NCI-H1694 (cell line): ENCODE data around the gene DOK5.

Experiments used
- DNase-seq: peaks from one replicate; lab custom pipeline; 2025; lab: John Stamatoyannopoulos, UW

DOK5 gene

DNA sequence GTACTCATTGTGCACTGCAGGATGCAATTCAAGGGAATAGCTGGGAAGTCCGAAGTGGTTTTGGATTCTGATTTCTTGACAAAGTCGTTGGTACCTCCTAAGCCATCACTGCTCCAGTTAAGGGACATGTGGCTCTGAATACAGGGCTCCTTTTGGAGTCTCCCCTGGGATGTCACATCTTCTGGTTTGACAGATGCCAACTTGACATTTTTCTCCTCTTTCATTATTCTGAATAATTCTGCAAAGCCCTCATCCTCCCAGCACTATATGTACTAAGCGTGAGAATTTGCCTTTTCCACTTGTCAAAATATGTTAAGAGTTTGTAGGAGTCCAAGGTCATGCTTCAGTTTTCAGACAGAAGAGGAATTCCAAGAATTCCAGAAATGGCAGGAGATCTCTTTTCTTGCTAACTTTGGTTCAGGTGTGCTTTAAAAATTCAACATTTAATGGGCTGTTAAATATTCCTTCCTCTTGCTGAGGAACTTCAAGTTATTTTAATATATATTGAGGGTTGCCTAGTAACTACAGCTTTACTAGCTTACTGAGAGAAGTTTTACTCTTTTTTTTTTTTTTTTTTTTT is 38.7 kb downstream of the DOK5 start:
- DNase-seq: no peak

DNA sequence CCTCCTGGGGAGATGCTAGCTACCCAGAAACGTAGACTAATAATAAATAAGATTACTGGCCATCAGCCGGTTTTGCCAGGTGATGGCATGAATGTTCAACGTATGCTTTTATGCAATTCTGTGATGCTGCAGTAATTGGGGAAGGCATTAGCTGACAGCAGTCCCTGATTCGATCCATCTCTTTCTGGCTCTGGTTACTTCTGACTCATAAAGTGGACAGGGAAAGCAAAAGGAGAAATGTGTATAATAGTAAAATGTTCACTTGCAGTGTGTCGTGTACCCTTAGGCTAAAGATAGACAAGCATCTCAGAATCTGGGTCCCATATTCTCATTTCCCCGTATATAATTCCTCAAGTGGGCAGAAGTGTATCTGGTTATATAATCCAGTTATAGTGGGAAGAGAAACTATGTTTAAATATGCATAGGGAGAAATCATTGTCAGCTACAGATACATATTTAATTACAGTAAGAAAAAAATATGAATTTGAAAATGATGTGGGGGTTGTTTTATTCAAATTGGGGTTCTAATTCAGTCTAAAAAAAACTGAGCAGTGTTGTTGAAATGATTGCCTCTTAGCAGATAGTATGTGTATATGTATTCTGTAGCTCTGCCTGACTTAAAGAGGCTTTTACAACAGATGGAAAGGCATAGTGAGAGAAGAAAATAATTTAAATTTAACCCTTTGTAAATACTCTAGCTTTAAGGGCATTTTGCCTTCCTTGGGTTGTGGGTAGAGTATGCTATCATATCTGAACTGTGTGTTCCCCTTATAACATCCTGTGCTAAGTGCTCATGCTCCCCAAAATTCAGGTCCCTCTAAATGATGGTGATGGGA is 40.6 kb downstream of the DOK5 start:
- no peak for DNase-seq

GRCh38 chr20:54517241-54517975 is 42.0 kb downstream of the DOK5 start:
- no peak for DNase-seq

DNA sequence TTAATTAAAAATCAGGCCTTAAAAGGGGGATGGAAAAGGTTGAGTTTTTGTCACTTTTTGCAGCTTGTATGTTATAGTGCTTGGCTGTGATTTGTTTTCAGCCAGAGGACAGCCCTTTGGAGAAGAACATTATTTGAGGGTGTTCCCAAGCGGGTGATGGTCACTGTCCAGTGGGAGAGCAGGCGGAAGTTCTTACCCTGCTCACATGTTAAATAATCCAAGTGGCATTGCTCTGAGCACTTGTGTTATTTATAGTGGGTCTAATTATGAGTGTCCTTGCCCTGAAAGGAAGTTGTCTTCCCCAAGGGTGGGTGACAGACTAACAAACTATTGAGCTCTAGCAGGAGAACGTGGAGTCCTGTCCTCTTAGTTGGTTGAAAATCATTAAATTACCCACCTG is 49.5 kb downstream of the DOK5 start:
- no peak for DNase-seq

DNA sequence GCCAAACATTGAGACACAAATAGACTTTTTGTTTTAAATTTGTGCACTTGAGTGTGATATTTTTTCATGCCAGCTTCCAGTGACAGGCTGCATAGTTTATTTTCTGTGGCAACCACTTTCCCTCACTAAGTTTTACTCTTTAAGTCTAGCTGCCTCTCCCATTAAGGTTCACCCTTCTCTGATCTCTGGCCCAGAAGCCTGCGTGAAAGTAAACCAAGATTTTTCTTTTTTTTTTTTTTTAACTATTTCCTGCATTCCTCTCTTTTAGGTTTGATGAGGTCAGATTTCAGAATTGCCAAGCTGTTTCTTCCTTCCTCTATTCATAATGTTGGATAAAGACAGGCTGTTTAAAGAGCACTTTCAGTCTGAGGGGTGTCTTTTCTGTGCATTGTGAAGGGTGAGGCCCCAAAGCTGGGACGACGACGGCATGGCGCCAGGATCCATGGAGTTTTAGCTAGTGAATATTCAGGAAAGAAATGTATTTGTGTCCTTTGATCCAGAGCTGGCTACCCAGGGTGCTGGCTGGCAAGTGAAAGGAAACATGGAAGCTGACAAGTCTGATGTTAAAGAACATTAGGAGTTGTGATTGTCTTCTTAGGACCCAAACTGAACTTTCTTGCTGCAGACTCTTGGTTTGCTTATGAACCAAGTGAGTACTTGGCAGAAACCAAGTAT is 50.7 kb downstream of the DOK5 start:
- no peak for DNase-seq

- DNase-seq: no peak
Measured at GRCh38 chr20:54526801-54527200, 51.4 kb downstream of the DOK5 start.

GRCh38 chr20:54532573-54532972 is 57.2 kb downstream of the DOK5 start:
- DNase-seq: no peak

DNA sequence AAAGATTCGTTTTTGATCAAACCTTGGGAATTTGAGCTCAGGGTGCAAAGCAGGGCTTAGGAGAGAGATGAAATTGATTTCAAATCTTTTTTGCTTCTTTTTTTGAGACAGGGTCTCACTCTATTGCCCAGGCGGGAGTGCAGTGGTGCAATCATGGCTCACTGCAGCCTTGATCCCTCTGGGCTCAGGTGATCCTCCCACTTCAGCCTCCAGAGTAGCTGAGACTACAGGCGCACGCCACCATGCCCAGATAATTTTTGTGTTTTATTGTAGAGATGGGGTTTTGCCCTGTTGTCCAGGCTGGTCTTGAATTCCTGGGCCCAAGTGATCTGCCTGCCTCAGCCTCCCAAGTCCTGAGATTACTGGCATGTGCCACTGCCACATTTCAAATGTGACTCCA is 58.7 kb downstream of the DOK5 start:
- DNase-seq: no peak

DNA sequence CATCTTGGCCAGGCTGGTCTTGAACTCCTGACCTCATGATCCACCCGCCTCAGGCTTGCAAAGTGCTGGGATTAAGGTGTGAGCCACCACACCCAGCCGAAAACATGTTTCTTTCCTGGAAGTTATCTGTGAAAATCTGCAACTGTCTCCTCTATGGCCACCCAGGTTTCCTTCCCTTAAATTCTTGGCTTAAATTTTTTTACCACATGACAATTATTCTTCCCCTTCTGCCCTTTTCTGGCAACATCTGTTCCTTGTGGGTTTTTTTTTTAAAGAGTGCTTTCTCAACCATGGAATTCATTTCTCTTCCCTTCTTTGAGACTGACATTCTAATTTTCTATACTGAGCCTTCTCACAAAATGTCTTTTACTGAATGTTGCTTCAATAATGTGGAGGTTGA is 59.6 kb downstream of the DOK5 start:
- DNase-seq: no peak

- no peak for DNase-seq
Measured at GRCh38 chr20:54535746-54536145, 60.4 kb downstream of the DOK5 start.

DNA sequence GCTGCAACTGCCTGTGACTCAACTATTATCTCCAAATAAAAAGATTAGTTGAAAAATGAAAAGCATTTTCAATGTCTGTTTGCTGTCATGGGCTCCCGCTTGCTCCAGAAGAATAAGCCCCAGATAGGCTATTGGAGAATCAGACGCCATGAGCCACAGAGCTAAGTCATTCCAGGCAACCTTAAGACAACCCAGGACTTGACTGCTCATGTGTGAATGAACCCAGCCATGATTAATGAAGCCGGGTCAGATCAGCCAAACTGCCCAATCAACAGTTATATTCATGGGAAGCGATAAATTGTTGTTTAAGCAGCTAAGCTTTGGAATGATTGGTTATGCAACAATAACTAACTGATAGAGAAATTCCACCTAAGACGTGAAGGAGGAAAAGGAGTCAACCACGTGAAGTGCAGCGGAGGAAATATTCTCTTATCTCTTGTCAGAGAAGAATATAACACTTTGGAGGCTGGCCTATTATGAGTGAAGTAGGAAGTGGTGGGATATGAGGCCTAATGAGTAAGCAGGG is 64.2 kb downstream of the DOK5 start:
- DNase-seq: no peak

- no peak for DNase-seq
Measured at GRCh38 chr20:54543369-54543768, 68.0 kb downstream of the DOK5 start.

- no peak for DNase-seq
Measured at GRCh38 chr20:54545676-54546358, 70.4 kb downstream of the DOK5 start.

GRCh38 chr20:54548849-54549248 is 73.5 kb downstream of the DOK5 start:
- no peak for DNase-seq

- no peak for DNase-seq
Measured at GRCh38 chr20:54549658-54550326, 74.4 kb downstream of the DOK5 start.

GRCh38 chr20:54550776-54551396 is 75.5 kb downstream of the DOK5 start:
- no peak for DNase-seq

DNA sequence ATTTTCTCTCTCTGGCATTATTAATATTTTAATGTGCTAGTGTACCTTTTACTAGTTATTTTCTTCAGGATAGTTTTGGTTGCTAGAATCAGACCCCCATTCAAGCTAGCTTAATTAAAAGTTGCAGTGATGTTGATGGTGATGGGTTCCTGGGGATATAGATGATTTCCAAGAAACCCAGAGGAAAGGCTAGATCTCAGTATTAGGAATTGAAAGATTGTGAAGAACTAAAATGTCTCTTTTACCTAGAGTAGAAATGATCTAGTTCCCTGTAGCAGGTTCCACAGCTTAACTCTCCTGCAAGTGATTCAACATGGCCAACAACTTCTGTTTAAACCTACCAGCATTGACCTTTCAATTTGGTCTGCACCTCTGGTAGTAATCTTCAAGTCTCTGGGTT is 78.6 kb downstream of the DOK5 start:
- DNase-seq: no peak

DNA sequence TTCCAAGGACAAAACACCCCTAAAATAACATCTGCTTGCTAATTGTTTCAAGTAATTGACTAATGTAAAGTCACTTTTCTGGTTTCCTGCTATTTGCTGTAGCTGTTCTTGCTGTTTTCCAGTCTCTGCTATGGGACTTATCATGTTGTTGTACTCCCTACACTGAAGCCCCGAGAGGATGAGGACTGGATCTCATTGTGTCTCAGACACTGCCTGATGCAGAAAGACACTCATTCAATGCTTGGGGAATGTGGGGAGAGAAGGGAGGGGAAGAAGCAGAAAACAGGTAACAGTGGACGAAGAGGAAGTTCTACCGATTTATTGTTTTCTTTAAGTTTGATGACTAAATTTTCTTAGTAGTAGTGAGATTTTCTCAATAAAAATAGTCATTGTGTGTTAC is 79.8 kb downstream of the DOK5 start:
- DNase-seq: no peak

DNA sequence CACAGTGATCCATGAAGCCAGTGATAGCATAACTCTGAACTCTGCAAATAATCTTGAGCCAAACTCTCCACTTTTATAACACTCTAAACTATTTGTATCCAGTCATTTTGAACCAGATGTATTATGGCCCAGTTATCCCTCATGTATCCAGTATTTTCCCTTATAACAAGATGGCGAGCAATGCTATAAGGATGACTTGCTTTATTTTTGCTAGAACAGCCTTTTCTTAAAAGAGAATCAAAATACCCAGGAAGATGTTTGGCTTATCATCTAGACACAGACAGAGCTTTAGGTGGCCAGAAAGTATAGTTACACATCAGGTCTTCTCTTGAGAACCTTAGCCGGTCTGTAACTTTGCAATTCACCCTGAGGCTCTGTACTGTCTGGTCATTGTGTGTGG is 81.0 kb downstream of the DOK5 start:
- DNase-seq: no peak

DNA sequence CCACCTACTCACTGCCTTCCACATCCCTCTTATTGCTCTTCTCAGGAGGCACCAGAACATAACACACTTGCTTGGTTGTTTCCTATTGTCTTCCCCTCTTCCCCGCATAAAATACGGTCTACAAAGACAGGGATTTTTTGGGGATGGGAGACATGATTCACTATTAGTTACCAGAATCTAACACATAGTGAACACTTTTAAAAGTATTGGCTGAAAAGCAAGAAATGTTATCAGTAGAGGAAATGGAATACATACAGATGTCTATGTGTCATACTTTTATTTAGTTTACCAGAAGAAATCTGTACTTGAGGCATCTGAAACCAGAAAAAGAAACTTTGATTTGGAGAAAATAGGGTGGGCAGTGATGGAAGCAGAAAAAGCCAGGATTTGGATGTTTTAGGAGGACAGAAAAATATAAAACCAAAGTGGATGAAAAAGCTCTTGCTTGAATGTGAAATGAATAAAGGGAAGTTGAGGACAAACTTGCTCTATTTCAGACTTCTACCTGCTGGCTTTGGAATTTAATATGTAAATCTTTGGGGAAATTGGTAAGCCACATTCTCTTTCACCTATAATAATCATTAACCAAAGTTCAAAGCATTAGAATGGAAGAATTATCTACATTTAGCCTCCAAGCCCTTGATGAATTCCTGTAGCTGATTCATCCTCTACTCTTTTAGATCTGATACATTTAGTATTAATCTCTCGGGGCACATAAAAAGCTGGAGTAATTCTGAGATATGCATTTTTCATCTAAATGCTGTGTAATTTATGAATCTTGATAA is 82.6 kb downstream of the DOK5 start:
- no peak for DNase-seq
